NT2/D1 (cell line): Measurements from ENCODE around the gene UPF2.

Experiments used
- SUZ12 ChIP-seq: IDR thresholded peaks from 2 replicates; pipeline ENCODE4 v1.6.1; 2011; ENCODE audit not compliant: insufficient read length, insufficient read depth; ENCODE audit errors: extremely low read depth
- YY1 ChIP-seq: IDR thresholded peaks from 2 replicates; pipeline ENCODE4 v1.6.1; 2011; ENCODE audit not compliant: insufficient read length, insufficient read depth
- ZNF274 ChIP-seq: IDR thresholded peaks from 2 replicates; pipeline ENCODE4 v1.6.1; 2011; ENCODE audit warnings: mild to moderate bottlenecking, low read depth, low read length

DNA sequence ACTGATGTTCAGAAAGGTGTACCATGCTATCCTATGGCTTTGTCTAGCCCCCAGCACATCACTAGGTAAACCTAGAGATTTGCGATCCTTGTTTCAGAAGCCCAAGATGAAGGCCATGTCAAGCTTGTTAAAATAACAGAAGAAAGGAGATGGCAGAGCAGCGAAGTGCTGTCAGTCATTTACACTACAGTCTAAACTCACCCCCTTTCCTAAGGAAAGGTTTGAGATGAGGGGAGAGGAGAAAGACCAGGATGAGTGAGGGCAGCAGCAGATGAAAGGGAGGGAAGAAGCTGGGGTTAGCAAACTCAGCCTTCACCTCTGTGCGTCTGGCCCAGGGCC, 144.6 kb downstream of the UPF2 start:
- TF ChIP-seq YY1 = no peak
- TF ChIP-seq SUZ12 = no peak
- TF ChIP-seq ZNF274 = no peak
